GM18861 (cell line): ENCODE measurements around the gene KRT40.

Source experiments
- ATAC-seq: cut with Tn5 transposase; IDR thresholded peaks from one replicate; pipeline ENCODE4 v1.9.1; 2021; ENCODE audit not compliant: unreplicated experiment

KRT40 gene

GRCh38 chr17:40997361-40997760, 13.2 kb upstream of the KRT40 start:
- no peak for ATAC-seq

- ATAC-seq: no peak
These were observed 12.7 kb upstream of the KRT40 start for GRCh38 chr17:40996829-40997228.

DNA sequence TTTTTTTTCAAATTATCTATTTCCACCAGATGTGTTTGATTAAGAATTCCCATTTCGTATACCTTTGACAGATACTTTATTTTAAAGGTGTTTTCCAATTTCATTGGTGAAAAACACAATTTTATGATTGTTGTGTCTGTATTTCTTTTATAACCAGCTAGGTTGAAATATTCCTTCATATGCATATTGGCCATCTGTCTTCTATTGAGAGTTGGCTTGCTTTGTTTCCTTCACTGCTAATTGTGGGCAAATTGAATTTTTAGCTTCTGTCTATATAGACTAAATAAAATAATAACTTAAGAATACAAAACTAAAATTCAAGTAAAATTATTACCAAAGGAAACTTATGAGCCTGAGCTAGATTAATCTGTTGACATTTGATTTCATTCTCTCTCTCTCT, 11.0 kb upstream of the KRT40 start:
- no peak for ATAC-seq

DNA sequence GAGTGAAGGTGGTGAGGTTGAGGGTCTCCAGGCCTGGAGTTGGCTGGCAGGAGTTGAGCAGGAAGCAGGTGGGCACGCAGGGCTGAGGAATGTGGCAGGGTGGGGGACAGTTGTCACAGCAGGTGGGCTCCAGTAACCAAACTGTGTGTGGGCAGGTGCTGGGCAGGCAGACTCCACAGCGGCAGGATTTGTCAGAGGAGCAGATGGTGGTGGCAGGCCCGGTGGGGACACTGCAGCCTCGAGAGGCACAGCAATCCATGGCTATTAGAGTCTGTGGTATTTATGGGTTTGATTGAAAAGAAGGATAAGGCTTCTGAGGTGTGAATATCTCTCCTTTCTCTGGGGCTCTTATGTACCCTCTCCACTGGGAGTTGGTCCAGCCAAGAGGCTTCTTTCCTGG, 9.7 kb upstream of the KRT40 start, which contains the start of gene KRTAP3-3:
KRTAP3-3 (minus strand) TSS at position 326 of the 400 bp plus-strand sequence; CDS start at position 259, 67 bp downstream.
- ATAC-seq: no peak

DNA sequence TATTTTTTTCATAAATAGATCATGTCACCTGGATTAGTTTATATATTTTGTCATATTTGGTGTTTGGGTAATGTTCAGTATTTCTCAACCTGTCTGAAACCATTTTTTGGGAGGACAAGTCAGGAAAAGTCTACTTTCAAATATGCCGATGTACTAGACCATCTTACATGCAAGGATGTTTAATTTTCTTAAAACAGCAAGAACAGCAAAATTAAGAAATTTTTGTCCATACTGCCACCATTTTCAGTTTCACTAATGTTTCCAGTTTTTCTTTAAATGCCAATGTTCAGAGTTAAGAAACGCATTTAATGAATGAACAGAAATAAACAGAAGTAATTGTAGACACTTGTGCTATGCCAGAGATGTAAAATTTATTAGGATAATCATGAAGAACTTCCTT, 9.0 kb upstream of the KRT40 start:
- ATAC-seq: no peak

DNA sequence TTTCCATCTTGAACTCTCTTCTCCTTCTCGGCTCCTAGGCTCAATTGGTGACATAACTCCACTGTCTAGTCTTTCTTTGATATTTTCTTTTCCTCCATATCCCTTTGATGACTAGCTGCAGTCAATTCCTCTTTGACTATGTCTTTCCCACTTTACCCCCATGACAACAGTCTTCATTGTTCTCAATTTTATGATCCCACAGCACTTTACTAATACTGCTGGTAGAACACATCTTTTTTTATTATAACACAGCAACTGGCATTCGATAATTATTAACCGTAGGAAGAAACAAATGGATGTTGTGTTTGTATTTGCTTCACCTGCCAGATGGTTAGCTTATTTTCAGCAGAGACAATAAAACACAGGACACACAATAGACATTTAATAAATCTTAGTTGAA, 8.5 kb upstream of the KRT40 start:
- ATAC-seq: no peak

DNA sequence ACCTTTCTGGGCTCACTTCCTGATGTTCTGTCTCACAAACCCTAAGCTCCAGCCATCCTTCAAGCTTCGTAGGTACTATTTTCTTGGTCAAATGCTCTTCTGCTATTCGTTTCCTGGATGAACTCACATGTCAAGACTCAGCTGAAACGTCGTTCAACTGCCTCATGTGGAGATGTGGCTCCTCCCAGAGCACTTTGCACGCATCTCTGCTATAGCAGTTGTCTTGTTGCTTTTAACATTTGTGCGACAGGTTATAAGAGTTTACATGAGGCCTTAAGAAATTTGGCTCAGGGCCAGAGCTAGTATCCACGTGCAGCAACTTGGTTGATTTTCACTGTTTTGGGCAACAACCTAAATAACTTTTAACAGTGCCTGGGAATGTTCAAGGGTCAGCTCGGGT, 2.8 kb upstream of the KRT40 start:
- ATAC-seq: no peak

- ATAC-seq: no peak
These were observed 3.0 kb downstream of the KRT40 start for GRCh38 chr17:40981115-40981514.

GRCh38 chr17:40980596-40980995, 3.5 kb downstream of the KRT40 start:
- ATAC-seq: no peak

DNA sequence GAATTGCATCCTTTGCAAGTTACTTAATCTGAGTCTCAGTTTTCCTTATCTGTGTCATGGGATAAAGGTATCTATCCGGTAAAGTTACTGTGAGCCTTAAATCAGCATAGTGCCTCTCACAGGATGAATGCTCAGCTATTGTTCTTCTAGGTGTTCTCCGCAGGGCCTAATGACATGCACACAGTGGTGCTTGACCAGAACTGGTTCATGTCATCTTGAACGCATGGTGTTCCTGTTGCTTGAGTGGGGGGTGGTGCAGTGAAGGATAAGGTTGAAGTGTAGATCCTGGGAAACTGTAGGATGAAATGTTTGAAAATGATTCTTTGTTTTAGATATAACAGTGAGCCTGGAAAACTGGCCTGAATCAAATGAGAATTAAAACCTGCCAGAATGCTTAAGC, 4.0 kb downstream of the KRT40 start:
- no peak for ATAC-seq

- ATAC-seq: no peak
These were observed 5.5 kb downstream of the KRT40 start for GRCh38 chr17:40978575-40979151.

GRCh38 chr17:40975516-40975915, 8.6 kb downstream of the KRT40 start:
- ATAC-seq: no peak

- no peak for ATAC-seq
These were observed 9.8 kb downstream of the KRT40 start for GRCh38 chr17:40974366-40974765.

DNA sequence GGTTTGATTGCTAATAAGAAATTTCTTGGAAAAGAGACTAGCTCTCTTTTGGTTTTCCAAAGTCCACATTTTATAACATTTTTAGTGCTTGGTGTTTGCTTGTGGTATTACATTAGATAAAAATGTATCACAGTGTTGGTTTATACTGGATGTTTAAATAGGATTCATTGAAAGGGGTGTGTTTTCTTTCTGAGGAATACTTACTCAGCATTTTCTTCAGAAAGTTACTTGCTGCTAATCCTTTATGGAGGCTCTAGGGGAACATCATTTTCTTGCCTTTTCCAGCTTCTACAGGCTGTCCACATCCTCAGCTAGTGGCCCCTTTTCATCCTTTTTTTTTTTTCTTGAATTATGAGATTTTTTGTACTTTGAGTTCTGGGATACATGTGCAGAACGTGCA, 16.5 kb downstream of the KRT40 start:
- ATAC-seq: no peak

GRCh38 chr17:40966848-40967247, 17.3 kb downstream of the KRT40 start, which contains the start of gene KRT39:
Gene KRT39 (minus strand): TSS chr17:40966948. CDS start chr17:40966856, 92 bp downstream.
- no peak for ATAC-seq

DNA sequence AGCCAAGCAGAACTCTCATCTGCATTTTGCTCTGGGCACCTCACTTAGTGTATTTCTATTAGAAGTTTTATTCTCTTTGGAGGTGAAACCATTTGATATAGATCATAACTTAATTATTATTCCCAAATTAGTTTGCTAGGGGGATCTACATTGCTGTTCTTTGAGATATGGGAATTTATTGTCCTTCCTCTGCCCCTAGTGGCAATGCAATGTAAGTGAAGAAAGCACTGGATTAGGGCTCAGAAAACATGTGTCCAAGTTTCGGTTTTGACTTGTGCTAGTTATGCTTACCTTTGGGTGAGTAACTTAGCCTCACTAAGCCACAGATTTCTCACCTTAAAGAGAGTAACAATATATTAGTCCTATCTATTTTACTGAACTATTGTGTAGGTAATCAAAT, 20.3 kb downstream of the KRT40 start:
- ATAC-seq: no peak

DNA sequence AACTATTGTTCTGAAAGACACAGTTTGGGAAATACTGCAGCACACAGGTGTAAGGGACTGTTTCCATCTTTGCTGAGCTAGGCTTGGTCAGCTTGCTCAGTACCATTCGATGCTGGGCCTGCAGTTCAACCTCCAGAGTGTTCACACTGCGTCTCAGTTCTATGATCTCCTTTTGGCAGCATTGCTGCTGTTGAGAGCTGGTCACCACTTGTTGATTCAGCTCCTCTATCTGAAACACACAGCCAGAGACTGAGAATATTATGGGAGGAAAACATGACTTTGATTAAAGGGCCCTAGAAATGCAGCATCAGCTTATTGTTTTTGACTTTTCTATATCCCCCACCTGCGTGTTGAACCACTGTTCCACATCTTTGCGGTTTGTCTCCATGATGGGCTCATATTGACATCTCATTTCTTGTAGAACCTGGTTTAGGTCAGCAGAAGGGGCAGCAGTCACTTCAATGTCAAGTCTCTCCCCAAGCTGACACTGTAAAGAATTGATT, 22.0 kb downstream of the KRT40 start:
- no peak for ATAC-seq

GRCh38 chr17:40961591-40961990, 22.5 kb downstream of the KRT40 start:
- no peak for ATAC-seq

GRCh38 chr17:40960144-40960543, 24.0 kb downstream of the KRT40 start:
- no peak for ATAC-seq

- ATAC-seq: no peak
These were observed 25.8 kb downstream of the KRT40 start for GRCh38 chr17:40958086-40958953.

- ATAC-seq: no peak
These were observed 27.5 kb downstream of the KRT40 start for GRCh38 chr17:40956401-40957254.
